ENCODE data around the gene SLC25A1.

Gene SLC25A1

DNA sequence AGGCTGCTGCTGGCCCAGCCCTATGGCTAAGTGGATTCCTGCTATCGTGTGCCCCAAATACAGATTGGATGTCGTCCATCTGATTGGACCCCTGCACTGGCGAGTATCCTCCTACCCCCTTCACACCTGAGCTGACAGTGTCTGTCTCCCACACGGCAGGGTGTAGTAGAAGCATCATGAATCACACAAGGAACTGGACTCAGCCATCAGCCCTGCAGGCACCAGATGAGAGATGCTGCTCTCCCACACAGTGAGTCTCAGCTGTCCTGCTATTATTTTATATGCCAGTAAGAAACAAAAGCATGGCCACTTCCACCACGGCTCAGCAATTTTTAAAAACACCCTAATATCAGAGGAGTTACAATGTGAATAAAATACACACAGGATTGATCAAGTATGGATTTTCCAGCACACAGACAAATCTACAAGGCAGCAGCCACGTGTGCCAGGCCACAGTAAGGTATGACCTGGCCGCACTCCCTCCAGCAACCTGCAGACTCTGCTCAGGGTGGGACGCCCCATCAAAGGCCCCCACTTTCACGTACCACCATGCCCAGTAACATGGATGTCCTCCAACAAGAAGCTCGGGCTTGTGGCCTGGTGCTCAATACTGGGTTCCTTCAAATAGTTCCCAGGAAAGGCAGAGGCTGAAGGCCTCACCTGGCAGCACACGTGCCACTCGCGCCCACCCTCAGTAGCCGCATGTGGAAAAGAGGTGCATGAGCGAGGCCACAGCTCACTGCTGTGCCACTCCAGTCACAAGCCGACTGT lies 16.4 kb upstream of the SLC25A1 start:
- H3K27me3 ChIP-seq (ENCODE audit: insufficient read depth, low read length), result no peaks in the 10 kb centered on the region
- no peak overlapping the region for H3K4me3 ChIP-seq (ENCODE audit: low read length)
- no peaks in the 10 kb centered on the region for H3K4me1 ChIP-seq (ENCODE audit: insufficient read depth, low read length)
- peaks cover 16% of the 10 kb centered on the region for H3K36me3 ChIP-seq (ENCODE audit: insufficient read depth, low read length)
- no peak overlapping the region for H3K9ac ChIP-seq (ENCODE audit: low read depth, low read length)
- no peaks in the 10 kb centered on the region for H3K9me3 ChIP-seq (ENCODE audit: insufficient read depth, low read depth, low read length)
- WGBS, result 94% methylated on average over 15 of the region's 16 CpGs
- no peak overlapping the region for H3K27ac ChIP-seq (ENCODE audit: low read depth, low read length)

DNA sequence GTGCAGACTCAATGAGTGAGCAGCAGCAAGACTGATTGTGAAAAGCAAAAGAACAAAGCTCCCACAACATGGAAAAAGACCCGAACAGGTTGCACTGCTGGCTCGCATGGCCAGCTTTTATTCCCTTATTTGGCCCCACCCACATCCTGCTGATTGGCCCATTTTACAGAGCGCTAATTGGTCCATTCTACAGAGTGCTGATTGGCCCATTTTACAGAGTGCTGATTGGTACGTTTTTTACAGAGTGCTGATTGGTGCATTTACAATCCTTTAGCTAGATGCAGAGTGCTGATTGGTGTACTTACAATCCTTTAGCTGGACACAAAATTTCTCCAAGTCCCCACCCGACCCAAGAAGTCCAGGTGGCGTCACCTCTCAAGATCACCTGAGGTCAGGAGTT lies 15.3 kb upstream of the SLC25A1 start:
- H3K9me3 ChIP-seq (ENCODE audit: insufficient read depth, low read depth, low read length), result no peaks in the 10 kb centered on the region
- no peak overlapping the region for H3K27ac ChIP-seq (ENCODE audit: low read depth, low read length)
- no peak overlapping the region for H3K4me3 ChIP-seq (ENCODE audit: low read length)
- H3K9ac ChIP-seq (ENCODE audit: low read depth, low read length), result no peak overlapping the region
- H3K27me3 ChIP-seq (ENCODE audit: insufficient read depth, low read length), result no peaks in the 10 kb centered on the region
- H3K36me3 ChIP-seq (ENCODE audit: insufficient read depth, low read length), result peaks cover 7% of the 10 kb centered on the region; the same call in 1 of the 2 replicates
- WGBS, result 95% methylated on average over 6 of the region's 6 CpGs
- no peaks in the 10 kb centered on the region for H3K4me1 ChIP-seq (ENCODE audit: insufficient read depth, low read length)

- no peaks in the 10 kb centered on the region for H3K9me3 ChIP-seq (ENCODE audit: insufficient read depth, low read depth, low read length)
- no peak overlapping the region for H3K27ac ChIP-seq (ENCODE audit: low read depth, low read length)
- H3K9ac ChIP-seq (ENCODE audit: low read depth, low read length), result no peak overlapping the region
- H3K27me3 ChIP-seq (ENCODE audit: insufficient read depth, low read length), result no peaks in the 10 kb centered on the region
- 92% methylated on average over 6 of the region's 6 CpGs for WGBS
- no peaks in the 10 kb centered on the region for H3K4me1 ChIP-seq (ENCODE audit: insufficient read depth, low read length)
- no peak overlapping the region for H3K4me3 ChIP-seq (ENCODE audit: low read length)
- peaks cover 6% of the 10 kb centered on the region; the same call in 1 of the 2 replicates for H3K36me3 ChIP-seq (ENCODE audit: insufficient read depth, low read length)
These were observed 9.4 kb upstream of the SLC25A1 start for GRCh38 chr22:19187716-19188563.

DNA sequence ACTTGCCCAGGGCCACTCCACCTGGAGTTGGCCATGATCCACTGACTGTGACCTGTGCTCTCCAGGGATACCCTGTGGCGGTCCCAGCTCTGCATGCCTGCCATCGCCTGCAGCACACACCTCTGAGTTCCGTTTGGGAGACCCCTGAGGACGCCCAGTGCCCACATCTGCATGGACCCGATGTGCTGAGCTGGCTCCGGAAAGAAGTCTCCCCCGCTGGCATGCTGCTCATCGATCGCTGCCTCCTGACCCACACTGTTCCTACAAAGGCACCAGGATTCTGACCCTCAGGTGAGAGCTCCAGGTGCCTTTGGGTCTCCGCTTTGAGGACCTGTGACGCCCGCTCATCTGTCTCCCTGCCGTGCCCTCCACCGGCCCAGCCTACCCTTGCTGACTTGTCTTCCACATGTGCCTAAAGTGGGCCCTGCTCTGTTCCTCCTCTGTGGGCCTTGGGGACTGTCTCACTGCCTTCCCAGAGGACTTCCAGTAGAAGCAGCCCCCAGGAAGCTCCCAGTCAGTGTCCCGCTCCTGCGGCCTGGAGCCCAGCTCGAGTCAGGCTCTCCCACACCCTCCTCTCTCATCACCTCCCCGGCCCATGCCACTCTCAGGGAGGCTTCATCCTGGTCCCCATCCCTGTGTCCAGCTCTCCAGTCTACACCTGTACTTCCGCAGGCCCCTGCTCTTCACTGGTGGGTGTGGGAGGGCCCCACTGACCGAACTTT lies 5.9 kb upstream of the SLC25A1 start:
- H3K9me3 ChIP-seq (ENCODE audit: insufficient read depth, low read depth, low read length), result no peaks in the 10 kb centered on the region
- H3K27ac ChIP-seq (ENCODE audit: low read depth, low read length), result no peak overlapping the region
- H3K9ac ChIP-seq (ENCODE audit: low read depth, low read length), result no peak overlapping the region
- H3K4me1 ChIP-seq (ENCODE audit: insufficient read depth, low read length), result 0 out of 2 replicates have a peak, but pooled peaks cover 4% of the 10 kb centered on the region
- no peaks in the 10 kb centered on the region for H3K27me3 ChIP-seq (ENCODE audit: insufficient read depth, low read length)
- no peak overlapping the region for H3K4me3 ChIP-seq (ENCODE audit: low read length)
- WGBS, result 93% methylated on average over 20 of the region's 20 CpGs
- peaks cover 6% of the 10 kb centered on the region; the same call in 1 of the 2 replicates for H3K36me3 ChIP-seq (ENCODE audit: insufficient read depth, low read length)

GRCh38 chr22:19183216-19183615 lies 4.7 kb upstream of the SLC25A1 start:
- Histone ChIP-seq H3K27ac (ENCODE audit: low read depth, low read length) (no peak overlapping the region), H3K27me3 (ENCODE audit: insufficient read depth, low read length) (no peaks in the 10 kb centered on the region), H3K4me1 (ENCODE audit: insufficient read depth, low read length) (0 out of 2 replicates have a peak, but pooled peaks cover 4% of the 10 kb centered on the region), H3K9me3 (ENCODE audit: insufficient read depth, low read depth, low read length) (no peaks in the 10 kb centered on the region), H3K36me3 (ENCODE audit: insufficient read depth, low read length) (peaks cover 5% of the 10 kb centered on the region; the same call in 1 of the 2 replicates), H3K9ac (ENCODE audit: low read depth, low read length) (no peak overlapping the region), H3K4me3 (ENCODE audit: low read length) (no peak overlapping the region)
- 91% methylated on average over 9 of the region's 9 CpGs for WGBS

- Histone ChIP-seq H3K4me1 (ENCODE audit: insufficient read depth, low read length) (0 out of 2 replicates have a peak, but pooled peaks cover 4% of the 10 kb centered on the region), H3K9ac (ENCODE audit: low read depth, low read length) (no peak overlapping the region), H3K27ac (ENCODE audit: low read depth, low read length) (no peak overlapping the region), H3K36me3 (ENCODE audit: insufficient read depth, low read length) (no peaks in the 10 kb centered on the region), H3K9me3 (ENCODE audit: insufficient read depth, low read depth, low read length) (no peaks in the 10 kb centered on the region), H3K4me3 (ENCODE audit: low read length) (no peak overlapping the region), H3K27me3 (ENCODE audit: insufficient read depth, low read length) (no peaks in the 10 kb centered on the region)
- 72% methylated on average over 9 of the region's 9 CpGs for WGBS
These were observed 4.1 kb upstream of the SLC25A1 start for GRCh38 chr22:19182472-19183157.

- no peaks in the 10 kb centered on the region for H3K27me3 ChIP-seq (ENCODE audit: insufficient read depth, low read length)
- H3K9me3 ChIP-seq (ENCODE audit: insufficient read depth, low read depth, low read length), result no peaks in the 10 kb centered on the region
- H3K4me3 ChIP-seq (ENCODE audit: low read length), result no peak overlapping the region
- no peak overlapping the region for H3K27ac ChIP-seq (ENCODE audit: low read depth, low read length)
- H3K9ac ChIP-seq (ENCODE audit: low read depth, low read length), result no peak overlapping the region
- peaks cover under 1% of the 10 kb centered on the region; the same call in 1 of the 2 replicates for H3K36me3 ChIP-seq (ENCODE audit: insufficient read depth, low read length)
- 0 out of 2 replicates have a peak, but pooled peaks cover 4% of the 10 kb centered on the region for H3K4me1 ChIP-seq (ENCODE audit: insufficient read depth, low read length)
- WGBS, result 84% methylated on average over 12 of the region's 12 CpGs
These were observed 3.4 kb upstream of the SLC25A1 start for GRCh38 chr22:19181786-19182471.

GRCh38 chr22:19180740-19181410 lies 2.3 kb upstream of the SLC25A1 start:
- Histone ChIP-seq H3K27ac (ENCODE audit: low read depth, low read length) (no peak overlapping the region), H3K27me3 (ENCODE audit: insufficient read depth, low read length) (no peaks in the 10 kb centered on the region), H3K9ac (ENCODE audit: low read depth, low read length) (no peak overlapping the region), H3K4me1 (ENCODE audit: insufficient read depth, low read length) (0 out of 2 replicates have a peak, but pooled peaks cover 4% of the 10 kb centered on the region), H3K4me3 (ENCODE audit: low read length) (no peak overlapping the region), H3K36me3 (ENCODE audit: insufficient read depth, low read length) (peaks cover 5% of the 10 kb centered on the region; the same call in 1 of the 2 replicates), H3K9me3 (ENCODE audit: insufficient read depth, low read depth, low read length) (no peaks in the 10 kb centered on the region)
- 93% methylated on average over 11 of the region's 11 CpGs for WGBS

DNA sequence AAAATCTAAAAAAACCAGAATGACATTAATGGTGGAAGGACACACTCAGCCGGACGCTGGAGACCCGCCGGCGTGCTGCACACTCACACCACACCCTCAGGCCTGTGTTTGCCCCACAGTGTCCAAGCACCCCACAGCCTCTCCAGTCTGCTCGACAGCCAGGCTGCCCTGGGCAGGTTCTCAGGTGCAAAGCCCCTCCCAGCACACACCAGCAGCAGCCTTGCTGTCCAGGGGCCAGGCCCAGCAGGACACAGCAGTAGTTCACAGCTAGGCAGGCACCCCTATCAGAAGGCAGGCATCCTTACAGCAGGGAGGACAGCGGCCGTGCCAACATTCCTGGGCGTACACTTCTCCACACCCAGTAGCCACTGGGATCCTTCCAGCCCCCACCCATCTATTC lies 1.7 kb upstream of the SLC25A1 start:
- H3K4me3 ChIP-seq (ENCODE audit: low read length), result no peak overlapping the region
- no peaks in the 10 kb centered on the region for H3K27me3 ChIP-seq (ENCODE audit: insufficient read depth, low read length)
- no peak overlapping the region for H3K27ac ChIP-seq (ENCODE audit: low read depth, low read length)
- WGBS, result 90% methylated on average over 9 of the region's 9 CpGs
- no peaks in the 10 kb centered on the region for H3K9me3 ChIP-seq (ENCODE audit: insufficient read depth, low read depth, low read length)
- H3K9ac ChIP-seq (ENCODE audit: low read depth, low read length), result no peak overlapping the region
- H3K4me1 ChIP-seq (ENCODE audit: insufficient read depth, low read length), result 0 out of 2 replicates have a peak, but pooled peaks cover 4% of the 10 kb centered on the region
- peaks cover 11% of the 10 kb centered on the region; the same call in 1 of the 2 replicates for H3K36me3 ChIP-seq (ENCODE audit: insufficient read depth, low read length)

Measured in HUES64 (cell line).